ENCODE data around the gene CHCHD6. TPM values are rescaled to one million over a fixed set of nuclear protein-coding genes. Genes with fewer than 3 reads are reported as not detected.

The CHCHD6 gene
- total RNA-seq, 4 donors from 2014 or later: 7.5 to 21.9 (median 16.3) TPM

GRCh38 chr3:126961191-126961790 is 257.3 kb downstream of the CHCHD6 start:
- H3K4me1 ChIP-seq: peaks cover 36 to 55% (median 36%) of the 10 kb centered on the region in 3 donors
- intact Hi-C loops (cut with DNase I): no loop called here
- H3K4me3 ChIP-seq: no peak overlapping the region
- H3K9me3 ChIP-seq: no peaks in the 10 kb centered on the region
- H3K36me3 ChIP-seq: no peaks in the 10 kb centered on the region
- H3K27ac ChIP-seq: peak overlapping the region; percentile 42 to 75 (median 72)
- 20 to 40% methylated on average over 1 of the region's 8 CpGs for WGBS, 2 donors
- peaks cover 0 to 4% (median 0%) of the 10 kb centered on the region in 4 donors for H3K27me3 ChIP-seq
- peak in 1 of 4 donors; percentile 20 for TF ChIP-seq POLR2A (IDR thresholded peaks at IDR 0.05)
- TF ChIP-seq CTCF (IDR thresholded peaks at IDR 0.05): peak in 1 of 6 experiments; percentile 2
- no peak for DNase-seq

- H3K36me3 ChIP-seq: no peaks in the 10 kb centered on the region
- H3K27ac ChIP-seq: peak overlapping the region; percentile 42 to 75 (median 72)
- 32 to 51% methylated on average over 10 to 11 of the region's 11 CpGs for WGBS, 2 donors
- peaks cover 30 to 49% (median 34%) of the 10 kb centered on the region in 3 donors for H3K4me1 ChIP-seq
- no peak for DNase-seq
- peaks cover 0 to 4% (median 0%) of the 10 kb centered on the region in 4 donors for H3K27me3 ChIP-seq
- intact Hi-C loops (cut with DNase I): no loop called here
- H3K4me3 ChIP-seq: no peak overlapping the region
- TF ChIP-seq CTCF (IDR thresholded peaks at IDR 0.05) (no peak), POLR2A (IDR thresholded peaks at IDR 0.05) (no peak)
- no peaks in the 10 kb centered on the region for H3K9me3 ChIP-seq
Measured at GRCh38 chr3:126961791-126962461, 257.9 kb downstream of the CHCHD6 start.

GRCh38 chr3:126962756-126963155 is 258.7 kb downstream of the CHCHD6 start:
- peaks cover 22 to 40% (median 28%) of the 10 kb centered on the region in 3 donors for H3K4me1 ChIP-seq
- peak overlapping the region in 1 of 4 donors; percentile 75 for H3K27ac ChIP-seq
- peaks cover 0 to 4% (median 0%) of the 10 kb centered on the region in 4 donors for H3K27me3 ChIP-seq
- no peak for DNase-seq
- WGBS, 2 donors: 100% methylated on average over 2 of the region's 8 CpGs
- no peak overlapping the region for H3K4me3 ChIP-seq
- TF ChIP-seq POLR2A (IDR thresholded peaks at IDR 0.05): no peak
- TF ChIP-seq CTCF (IDR thresholded peaks at IDR 0.05): no peak
- H3K36me3 ChIP-seq: no peaks in the 10 kb centered on the region
- intact Hi-C loops (cut with DNase I): no loop called here
- H3K9me3 ChIP-seq: no peaks in the 10 kb centered on the region

- H3K36me3 ChIP-seq: no peaks in the 10 kb centered on the region
- H3K4me1 ChIP-seq: peaks cover 20 to 36% (median 28%) of the 10 kb centered on the region in 3 donors
- no peak for DNase-seq
- H3K27ac ChIP-seq: no peak overlapping the region
- no peak overlapping the region for H3K4me3 ChIP-seq
- H3K27me3 ChIP-seq: peaks cover 0 to 9% (median 0%) of the 10 kb centered on the region in 4 donors
- intact Hi-C loops (cut with DNase I): no loop called here
- H3K9me3 ChIP-seq: no peaks in the 10 kb centered on the region
- WGBS, 2 donors: 84 to 94% methylated on average over 5 to 6 of the region's 7 CpGs
- TF ChIP-seq POLR2A (IDR thresholded peaks at IDR 0.05) (no peak), CTCF (IDR thresholded peaks at IDR 0.05) (no peak)
Measured at GRCh38 chr3:126963261-126964190, 259.5 kb downstream of the CHCHD6 start.
